GM19395 (cell line): Measurements from ENCODE around the gene PRAMEF13.
"Not testable (repeated sequence)": the region's sequence is repeated elsewhere in the genome, so short reads cannot be mapped to it uniquely, and the experiment has no call there.

Experiments
- ATAC-seq: cut with Tn5 transposase; IDR thresholded peaks from one replicate; pipeline ENCODE4 v1.9.1; 2021; ENCODE audit warnings: mild to moderate bottlenecking, moderate library complexity; ENCODE audit not compliant: unreplicated experiment

The PRAMEF13 gene, protein sequence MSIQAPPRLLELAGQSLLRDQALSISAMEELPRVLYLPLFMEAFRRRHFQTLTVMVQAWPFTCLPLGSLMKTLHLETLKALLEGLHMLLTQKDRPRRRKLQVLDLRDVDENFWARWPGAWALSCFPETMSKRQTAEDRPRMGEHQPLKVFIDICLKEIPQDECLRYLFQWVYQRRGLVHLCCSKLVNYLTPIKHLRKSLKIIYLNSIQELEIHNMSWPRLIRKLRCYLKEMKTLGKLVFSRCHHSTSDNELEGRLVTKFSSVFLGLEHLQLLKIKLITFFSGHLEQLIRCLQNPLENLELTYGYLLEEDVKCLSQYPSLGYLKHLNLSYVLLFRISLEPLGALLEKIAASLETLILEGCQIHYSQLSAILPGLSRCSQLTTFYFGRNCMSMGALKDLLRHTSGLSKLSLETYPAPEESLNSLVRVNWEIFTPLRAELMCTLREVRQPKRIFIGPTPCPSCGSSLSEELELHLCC

DNA sequence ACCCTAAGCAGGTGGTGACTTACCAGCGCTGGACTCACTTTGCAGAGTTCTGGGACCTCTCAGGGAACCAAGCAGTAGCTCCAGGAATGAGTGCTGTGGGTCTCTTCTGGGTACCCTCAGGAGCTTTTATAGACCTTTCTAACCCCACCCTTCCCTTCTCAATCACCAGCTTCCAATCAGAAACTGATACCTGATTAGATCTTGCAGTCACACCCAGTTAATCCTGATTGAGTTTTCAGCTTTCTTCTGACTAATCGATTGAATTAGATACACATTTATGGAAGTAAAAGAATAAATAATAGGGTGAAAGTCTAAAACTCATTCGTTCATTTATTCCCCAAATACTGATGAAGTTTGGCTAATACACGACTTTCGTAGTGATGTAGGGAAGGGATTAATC, at the start of gene PRAMEF13:
PRAMEF13 (minus strand) TSS at position 101 of the 400 bp plus-strand sequence. CDS start 1,820 bp downstream, outside the sequence.
- not testable (repeated sequence) for ATAC-seq

DNA sequence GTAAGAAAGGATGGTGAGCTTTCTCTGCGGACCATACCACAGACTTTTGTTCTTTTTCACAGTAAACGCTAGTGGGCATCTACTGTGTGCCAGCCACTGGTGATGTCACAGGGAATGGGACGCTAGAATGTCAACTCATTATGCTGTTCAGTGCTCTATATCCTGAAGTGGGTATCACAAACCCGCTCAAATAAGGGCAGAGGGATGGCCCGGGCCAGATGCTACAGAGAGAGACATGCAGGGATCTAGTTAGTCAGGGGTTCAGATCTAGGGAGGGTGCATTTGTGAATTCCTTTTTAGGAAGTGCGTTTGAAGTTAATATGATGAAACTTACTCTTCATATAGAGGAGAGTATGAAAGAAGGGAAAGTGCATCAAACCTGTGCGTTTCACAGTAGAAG, 45.9 kb upstream of the PRAMEF13 start:
- not testable (repeated sequence) for ATAC-seq

DNA sequence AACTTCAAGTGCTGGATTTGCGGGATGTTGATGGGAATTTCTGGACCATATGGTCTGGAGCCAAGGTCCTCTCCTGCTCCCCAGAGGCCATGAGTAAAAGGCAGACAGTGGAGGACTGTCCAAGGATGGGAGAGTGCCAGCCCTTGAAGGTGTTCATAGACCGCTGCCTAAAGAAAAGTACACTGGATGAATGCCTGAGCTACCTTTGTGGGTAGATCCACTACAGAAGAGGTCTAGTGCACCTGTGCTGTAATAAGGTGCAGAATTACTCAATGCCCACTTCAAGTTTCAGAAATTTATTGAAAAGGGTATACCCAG, 45.3 kb upstream of the PRAMEF13 start:
- ATAC-seq, result not testable (repeated sequence)

DNA sequence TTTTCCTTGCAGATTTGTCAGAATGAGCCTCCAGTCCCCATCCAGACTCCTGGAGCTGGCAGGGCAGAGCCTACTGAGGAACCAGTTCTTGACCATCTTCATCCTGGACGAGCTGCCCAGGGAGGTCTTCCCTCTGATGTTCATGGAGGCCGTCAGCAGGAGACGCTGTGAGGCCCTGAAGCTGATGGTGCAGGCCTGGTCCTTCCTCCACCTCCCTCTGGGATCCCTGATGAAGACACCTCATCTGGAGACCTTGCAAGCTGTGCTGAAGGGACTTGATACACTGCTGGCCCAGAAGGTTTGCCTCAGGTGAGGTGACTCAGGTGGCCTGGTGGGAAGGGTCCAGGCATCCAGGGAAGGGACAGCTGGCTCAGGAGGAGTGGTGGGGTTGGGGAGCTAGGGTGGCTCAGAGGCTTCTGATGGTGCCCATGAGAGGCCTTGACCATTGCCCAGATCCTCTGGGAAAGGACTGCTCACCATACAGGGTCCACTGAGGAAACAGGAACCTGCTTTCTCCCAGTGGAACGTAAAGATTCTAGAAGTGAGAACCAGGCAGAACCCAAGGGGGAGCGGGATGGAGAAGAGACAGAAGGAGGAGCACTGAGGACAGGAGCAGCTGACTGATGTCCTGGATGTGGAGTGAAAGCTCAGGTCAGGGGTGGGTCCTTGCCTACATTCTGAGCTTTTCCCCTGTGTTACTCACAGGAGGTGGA, 44.8 kb upstream of the PRAMEF13 start:
- not testable (repeated sequence) for ATAC-seq

DNA sequence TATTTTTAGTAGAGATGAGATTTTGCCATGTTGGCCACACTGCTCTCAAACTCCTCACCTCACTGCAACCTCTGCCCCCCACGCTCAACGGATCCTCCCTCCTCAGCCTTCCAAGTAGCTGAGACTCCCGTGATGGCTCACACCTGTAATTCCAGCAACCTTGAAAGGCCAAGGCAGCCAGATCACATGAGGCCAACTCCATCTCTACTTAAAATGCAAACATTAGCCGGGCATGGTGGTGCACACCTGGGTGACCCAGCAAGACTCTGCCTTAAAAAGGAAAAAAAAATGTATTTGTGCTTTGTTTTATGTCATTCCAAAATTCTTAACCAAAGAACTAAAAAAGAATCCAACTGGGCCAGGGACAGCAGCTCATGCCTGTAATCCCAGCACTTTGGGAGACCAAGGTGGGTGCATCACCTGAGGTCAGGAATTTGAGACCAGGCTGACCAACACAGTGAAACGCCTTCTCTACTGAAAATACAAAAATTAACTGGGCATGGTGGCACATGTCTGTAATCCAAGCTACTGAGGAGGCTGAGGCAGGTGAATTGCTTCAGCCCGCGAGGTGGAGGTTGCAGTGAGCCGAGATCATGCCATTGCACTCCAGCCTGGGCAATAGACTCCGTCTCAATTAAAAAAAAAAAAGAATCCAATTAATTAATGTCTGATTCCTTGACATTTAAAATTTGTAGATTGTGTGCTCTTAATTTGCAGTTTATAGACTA, 42.5 kb upstream of the PRAMEF13 start:
- ATAC-seq, result not testable (repeated sequence)

DNA sequence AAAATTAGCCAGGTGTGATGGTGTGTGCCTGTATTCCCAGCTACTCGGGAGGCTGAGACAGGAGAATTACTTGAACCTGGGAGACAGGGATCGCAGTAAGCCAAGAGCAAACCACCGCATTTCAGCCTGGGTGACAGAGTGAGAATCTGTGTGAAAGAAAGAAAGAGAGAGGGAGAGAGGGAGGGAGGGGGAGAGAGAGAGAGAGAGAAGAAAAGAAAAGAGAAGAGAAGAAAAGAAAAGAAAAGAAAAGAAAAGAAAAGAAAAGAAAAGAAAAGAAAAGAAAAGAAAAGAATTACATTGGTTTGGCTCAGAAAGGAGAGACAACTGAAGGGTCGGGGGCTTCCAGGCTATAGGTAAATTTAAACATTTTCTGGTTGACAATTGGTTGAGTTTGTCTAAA, 38.4 kb upstream of the PRAMEF13 start:
- ATAC-seq, result not testable (repeated sequence)

DNA sequence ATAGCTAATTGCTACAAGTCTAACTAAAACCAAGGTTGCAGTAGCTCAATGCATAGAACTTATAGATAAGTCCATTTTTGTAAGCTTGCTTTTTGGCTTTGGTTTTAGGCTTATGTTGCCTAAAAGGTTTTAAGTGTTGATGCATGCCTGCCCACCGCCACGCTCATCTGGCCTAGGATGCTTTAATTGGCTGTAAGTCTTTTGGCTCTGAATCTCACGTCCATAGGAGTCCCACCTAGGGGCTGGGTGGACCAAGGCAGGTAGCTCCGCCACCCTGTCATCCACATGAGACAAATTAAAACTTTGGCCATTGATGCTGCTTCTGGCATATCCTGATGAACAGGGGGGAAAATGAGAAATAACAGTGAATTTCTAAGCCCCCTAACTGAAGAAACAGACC, 36.4 kb upstream of the PRAMEF13 start:
- ATAC-seq, result not testable (repeated sequence)

DNA sequence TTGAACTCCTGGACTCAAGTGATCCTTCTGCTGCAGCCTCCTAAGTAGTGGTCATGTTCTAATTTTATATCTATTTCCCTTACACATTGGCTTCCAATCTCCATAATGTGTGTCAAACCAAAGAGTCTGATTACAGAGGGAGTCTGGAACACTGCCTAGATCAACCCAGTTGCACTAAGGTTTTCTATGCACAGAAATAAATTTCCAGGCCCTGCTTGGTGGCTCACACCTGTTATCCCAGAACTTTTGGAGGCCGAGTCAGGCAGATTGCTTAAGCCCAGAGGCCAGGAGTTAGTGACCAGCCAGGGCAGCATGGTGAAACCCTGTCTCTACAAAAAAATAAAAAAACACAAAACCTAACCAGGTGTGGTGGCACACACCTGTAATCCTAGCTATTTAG, 32.8 kb upstream of the PRAMEF13 start:
- not testable (repeated sequence) for ATAC-seq

DNA sequence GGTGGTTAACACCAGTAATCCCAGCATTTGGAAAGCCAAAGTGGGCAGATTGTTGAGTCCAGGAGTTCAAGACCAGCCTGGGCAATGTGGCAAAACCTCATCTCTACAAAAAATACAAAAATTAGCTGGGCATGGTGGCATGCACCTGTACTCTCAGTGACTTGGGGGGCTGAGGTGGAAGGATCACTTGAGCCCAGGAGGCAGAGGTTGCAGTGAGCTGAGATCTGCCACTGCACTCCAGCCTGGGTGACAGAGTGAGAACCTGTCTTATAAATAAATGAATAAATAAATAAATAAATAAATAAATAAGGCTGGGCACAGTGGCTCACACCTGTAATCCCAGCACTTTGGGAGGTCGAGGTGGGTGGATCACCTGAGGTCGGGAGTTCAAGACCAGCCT, 30.8 kb upstream of the PRAMEF13 start:
- not testable (repeated sequence) for ATAC-seq

DNA sequence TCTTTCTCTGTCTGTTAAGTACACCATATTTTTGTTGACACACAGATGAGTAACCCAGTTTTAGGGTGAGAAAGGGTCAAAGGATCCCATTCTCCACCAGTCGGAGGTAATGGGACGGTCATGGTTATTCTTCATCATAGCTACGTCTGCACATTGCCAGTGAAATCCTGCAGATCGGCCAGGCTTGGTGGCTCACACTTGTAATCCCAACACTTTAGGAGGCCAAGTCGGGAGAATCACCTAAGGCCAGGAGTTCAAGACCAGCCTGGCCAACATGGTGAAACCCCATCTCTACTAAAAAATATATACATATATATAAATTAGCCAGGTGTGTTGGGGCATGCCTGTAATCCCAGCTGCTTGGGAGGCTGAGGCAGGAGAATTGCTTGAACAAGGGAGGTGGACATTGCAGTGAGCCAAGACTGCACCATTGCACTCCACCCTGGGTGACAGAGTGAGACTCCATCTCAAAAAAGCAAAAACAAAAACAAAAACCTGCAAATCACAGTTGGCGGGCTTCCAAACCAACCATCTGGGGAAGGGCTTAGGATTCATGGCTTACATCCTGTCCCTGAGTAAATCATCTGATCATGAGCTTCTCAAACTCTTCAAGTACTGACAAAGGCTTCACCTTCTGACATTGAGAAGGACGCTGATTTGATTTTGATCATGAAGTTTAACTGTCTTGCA, 30.0 kb upstream of the PRAMEF13 start:
- ATAC-seq, result not testable (repeated sequence)

DNA sequence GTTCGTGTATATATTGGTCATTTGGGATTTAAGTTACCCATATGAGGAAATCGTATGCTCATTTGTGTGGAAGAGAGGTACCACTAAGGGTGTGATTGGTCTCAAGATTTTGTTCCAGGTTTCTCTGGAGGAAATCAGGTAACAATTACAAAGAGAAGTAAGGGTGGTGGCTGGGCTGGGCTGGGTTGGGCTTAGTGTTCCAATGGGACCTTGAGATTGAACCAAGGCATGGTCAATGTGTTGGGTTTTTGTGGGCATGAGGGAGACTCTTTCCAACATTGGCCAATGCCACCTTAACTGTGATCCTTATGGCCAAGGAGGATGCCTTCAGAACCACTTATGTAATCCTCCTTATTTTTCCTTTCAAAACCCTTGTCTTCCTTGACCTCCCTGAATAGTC, 29.4 kb upstream of the PRAMEF13 start:
- not testable (repeated sequence) for ATAC-seq

DNA sequence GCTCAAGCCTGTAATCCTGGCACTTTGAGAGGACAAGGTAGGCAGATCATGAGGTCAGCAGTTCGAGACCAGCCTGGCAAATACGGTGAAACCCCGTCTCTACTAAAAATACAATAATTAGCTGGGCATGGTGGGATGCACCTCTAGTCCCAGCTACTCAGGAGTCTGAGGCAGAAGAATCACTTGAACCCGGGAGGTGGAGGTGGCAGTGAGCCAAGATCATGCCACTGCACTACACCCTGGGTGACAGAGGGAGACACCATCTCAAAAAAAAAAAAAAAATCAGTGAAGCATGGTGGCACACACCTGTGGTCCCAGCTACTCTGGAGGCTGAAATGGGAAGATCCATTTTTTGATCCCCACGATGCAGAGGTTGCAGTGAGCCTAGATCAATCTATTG, 28.9 kb upstream of the PRAMEF13 start:
- not testable (repeated sequence) for ATAC-seq

DNA sequence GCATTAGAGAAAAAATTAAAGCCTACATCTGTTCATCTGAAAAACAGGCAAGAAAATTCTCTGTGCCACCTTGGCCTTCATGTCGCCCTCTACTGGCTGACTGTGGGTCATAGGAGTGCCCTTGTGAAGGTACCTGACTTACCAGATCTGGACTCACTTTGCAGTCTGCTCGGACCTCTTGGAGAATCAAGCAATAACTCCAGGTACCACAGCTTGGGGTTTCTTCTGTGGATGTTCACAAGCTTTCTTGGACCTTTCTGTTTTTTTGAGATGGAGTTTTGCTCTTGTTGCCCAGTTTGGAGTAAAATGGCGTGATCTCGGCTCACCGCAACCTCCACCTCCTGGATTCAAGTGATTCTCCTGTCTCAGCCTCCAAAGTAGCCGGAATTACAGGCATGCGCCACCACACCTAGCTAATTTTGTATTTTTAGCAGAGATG, 27.2 kb upstream of the PRAMEF13 start:
- no peak for ATAC-seq

DNA sequence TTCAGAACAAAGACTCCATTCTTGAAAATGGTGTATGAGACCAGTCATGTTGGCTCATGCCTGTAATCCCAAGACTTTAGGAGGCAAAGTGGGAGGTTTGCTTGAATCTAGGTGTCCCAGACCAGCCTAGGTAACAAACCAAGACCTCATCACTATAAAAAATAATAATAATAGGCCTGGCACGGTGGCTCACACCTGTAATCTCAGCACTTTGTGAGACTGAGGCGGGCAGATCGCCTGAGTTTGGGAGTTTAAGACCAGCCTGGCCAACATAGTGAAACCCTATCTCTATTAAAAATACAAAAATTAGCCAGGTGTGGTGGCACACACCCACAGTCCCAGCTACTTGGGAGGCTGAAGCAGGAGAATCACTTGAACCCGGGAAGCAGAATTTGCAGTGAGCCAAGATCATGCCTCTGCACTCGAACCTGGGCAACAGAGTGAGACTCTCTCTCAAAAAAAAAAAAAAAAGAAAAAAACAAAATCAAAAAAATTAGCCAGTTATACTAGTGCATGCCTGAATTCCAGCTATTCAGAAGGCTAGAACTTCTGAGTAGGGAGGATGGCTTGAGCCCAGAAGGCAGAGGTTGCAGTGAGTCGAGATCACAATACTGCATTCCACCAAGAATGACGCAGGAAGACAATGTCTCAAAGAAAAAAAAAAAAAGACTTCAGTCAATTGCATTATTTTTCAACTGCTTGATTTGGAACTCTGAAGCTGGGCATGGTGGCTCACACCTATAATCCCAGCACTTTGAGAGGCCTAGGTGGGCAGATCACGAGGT, 26.3 kb upstream of the PRAMEF13 start:
- not testable (repeated sequence) for ATAC-seq

DNA sequence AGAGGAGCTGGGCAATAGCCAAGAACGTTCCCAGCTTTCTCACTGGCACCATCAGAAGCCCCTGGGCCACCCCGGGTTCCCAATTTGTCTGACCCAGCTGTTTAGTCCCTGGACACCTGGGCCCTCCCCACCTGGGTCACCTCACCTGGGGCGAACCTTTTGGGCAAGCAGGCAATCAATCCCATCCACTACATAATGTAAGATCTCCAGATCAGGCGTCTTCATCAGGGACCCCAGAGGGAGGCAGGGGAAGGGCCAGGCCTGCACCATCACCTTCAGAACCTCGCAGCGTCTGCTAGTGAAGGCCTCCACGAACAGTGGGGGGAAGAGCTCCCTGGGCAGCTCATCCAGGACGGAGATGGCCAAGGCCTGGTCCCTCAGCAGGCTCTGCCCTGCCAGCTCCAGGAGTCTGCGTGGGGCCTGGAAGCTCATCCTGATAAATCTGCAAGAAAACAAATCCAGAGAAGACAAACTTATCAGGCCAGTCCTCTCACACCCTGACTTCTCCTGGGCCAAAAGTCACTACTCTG, 24.5 kb upstream of the PRAMEF13 start, which contains the start of gene PRAMEF18:
PRAMEF18 (minus strand) TSS at position 480 of the 530 bp plus-strand sequence; CDS start at position 432, 48 bp downstream.
- not testable (repeated sequence) for ATAC-seq

DNA sequence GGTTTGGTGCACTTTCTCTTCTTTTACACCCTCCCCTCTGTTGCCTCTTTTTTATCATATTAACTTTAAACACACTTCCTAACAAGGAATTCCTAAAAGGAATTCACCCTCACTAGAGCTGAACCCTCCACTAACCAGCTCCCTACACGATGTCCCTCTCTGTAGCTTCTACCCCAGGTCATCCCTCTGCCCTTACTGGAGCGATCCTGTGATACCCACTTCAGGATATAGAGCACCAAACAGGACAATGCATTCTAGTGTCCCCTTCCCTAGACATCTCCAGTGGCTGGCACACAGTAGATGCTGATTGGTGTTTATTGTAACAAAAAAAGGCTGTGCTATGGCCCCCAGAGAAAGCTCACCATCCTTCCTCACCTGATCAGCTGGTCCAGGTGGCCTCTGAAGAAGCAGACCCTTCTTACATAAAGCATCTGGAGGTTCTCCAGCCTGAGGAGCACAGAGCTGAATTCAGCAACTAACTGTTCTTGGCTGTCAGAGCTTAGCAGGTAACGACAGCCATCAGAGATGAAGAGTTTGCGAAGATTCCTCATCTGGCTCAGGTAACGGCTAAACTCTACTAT, 23.4 kb upstream of the PRAMEF13 start:
- ATAC-seq, result no peak

DNA sequence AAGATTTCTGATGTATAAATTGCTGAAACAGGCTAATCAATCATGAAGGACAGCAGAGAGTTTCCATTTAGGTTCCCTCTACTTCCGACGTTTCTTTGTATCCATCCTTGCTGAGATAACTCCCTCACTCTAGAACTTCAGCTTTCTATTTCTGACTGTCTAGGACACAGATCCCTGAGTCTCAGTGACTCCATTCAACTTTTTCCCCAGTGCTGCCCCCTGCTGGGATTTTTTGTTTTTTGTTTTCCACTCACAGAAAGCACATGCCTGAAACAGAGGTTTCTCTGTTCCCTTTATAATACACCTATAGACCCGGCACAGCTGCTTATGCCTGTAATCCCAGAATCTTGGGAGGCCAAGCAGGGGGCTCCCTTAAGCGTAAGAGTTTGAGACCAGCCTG, 21.6 kb upstream of the PRAMEF13 start:
- not testable (repeated sequence) for ATAC-seq

DNA sequence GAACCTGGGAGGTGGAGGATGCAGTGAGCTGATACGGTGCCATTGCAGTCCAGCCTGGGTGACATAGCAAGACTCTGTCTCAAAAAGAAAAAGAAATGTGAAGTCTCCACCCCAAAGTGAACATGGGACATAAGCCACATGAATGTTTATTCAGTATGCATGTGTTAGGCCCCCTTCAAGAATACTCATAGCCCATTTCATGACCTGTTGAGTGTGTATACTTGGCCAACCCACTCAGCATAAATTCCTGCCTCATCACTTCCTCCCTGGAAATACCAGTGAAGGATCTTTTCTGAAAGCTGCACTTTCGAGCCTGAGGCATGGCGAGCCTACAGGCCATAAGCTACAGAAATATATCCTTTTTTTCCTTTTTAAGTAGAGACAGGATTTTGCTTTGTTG, 18.0 kb upstream of the PRAMEF13 start:
- not testable (repeated sequence) for ATAC-seq

DNA sequence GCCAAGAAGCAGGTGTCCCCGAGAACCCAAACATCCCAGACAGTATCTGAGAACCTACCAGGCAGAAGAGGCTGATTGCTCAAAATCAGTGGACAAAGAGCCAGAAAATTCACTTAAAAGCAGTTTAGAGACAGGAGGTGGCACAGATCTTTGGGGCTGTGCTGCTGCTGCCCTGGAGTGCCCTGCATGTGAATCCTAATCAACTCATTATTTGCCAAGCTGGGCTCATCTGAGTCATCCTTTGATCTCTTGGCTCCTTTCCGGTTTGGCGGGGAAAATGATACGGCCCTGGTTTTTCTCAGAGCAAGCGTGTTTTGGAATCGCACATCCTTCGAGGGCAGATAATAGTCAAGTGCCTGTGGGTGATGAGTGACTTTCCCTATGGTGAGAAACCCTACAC, 15.4 kb upstream of the PRAMEF13 start:
- not testable (repeated sequence) for ATAC-seq
